NCI-H1105 treated with DMSO at 0.1 percent for 48 hours (cell line): Measurements from ENCODE around the gene TNFRSF17.
"Not testable (repeated sequence)": the region's sequence is repeated elsewhere in the genome, so short reads cannot be mapped to it uniquely, and the experiment has no call there.

ENCODE experiments used
- DNase-seq: peaks from one replicate; lab custom pipeline; 2025; lab: John Stamatoyannopoulos, UW

The TNFRSF17 gene

DNA sequence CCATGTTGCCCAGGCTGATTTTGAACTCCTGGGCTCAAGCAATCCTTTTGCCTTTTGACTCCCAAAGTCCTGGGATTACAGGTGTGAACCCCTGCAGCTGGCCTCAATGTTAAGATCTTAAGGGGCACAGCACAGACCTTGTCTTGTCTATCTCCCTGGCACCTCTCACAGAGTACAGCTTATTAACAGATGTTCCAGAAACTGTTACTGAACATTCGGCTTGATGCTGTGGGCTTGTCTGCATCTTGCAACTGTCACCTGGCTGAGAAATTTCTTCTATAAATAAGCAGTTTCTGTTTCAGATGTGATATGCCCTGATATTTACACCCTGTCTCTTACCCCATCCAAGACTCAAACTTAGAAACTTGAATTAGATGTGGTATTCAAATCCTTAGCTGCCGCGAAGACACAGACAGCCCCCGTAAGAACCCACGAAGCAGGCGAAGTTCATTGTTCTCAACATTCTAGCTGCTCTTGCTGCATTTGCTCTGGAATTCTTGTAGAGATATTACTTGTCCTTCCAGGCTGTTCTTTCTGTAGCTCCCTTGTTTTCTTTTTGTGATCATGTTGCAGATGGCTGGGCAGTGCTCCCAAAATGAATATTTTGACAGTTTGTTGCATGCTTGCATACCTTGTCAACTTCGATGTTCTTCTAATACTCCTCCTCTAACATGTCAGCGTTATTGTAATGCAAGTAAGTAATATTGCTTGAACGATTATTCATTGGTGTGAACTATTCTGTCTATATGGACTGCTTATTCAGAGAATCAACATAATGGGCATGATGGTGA, at the start of gene TNFRSF17:
Gene TNFRSF17, plus strand, starts transcription at position 450 of the 791 bp plus-strand sequence. Its CDS starts 115 bp downstream, at position 565.
- DNase-seq: no peak

DNA sequence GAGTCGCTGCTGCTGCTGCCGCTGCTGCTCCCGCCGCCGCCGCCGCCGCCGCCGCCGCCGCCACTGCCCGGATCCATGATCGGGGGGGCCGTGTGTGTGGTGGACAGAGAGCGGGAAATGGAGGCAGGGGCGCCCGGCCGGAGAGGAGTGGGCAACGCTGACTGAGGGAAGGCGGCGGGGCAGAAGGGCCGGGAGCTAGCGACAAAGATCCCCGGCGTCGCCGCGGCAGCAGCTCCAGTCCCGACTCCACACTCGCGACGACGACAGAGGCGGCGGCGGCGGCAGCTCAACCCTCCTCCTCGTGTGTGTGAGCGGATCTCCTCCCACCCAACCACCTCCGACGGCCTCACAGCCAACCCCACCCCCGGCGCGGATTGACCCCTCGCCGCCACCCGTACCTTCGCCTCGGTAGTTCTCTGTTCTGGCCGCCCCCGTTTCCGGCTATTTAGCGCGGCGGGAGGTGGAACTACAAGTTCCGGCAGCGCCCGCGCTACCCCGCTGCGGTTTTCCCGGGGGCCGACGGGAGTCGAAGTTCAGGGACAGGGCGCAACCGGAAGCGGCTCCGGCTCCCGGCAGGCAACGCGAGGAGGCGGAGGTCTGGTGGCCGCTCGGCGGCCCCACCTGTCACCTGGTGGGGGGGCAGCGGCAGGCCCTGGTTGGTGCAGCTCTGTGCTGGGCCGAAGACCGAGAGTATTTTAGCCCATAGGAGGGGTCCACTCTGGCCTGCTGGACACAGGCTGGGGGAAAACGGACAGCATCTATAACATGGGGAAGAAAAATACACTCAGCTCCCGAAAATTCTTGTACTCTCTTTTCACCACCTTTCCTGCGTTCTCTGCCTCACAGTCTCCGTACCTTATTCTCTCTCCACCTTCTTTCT, 49.1 kb upstream of the TNFRSF17 start, which contains the start of gene GSPT1:
Gene GSPT1, minus strand, starts transcription at position 313 of the 880 bp plus-strand sequence. Its CDS starts 236 bp downstream, at position 77.
- DNase-seq: peak; percentile 95

DNA sequence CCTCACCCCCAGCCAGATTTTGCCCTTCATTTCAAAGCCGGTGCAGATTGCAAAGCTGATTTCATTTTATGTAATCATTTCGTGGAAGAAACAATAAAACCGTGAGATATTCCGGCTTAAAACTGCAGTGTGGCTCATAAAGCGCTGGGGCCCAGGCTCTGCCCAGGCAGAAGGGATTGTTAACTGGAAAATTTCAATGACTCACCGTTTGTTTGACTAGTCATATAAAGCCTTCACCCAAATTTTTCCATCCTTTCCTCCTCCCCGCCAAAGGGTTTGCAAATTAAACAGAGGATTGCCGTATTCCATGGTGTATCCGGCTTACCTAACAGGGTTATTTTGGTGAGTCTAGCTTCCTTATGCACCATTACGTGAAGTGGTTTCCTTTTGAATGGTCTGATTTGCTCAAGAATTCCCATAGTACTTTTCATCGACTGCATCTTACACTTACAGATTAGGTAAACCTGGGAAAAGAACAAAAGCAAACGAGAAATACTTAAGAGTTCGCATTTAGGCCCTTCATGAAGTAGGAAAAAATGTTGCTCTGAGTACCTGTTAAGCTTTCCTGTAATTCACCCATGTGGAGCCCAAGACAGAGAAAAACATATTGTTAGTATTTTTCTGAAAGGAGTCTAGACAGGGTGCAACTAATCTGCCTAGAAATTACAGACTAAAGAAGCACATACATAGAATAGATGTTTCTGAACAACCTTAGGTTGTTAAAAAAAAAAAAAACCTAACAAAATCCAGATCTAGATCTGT, 48.3 kb upstream of the TNFRSF17 start:
- DNase-seq: no peak

DNA sequence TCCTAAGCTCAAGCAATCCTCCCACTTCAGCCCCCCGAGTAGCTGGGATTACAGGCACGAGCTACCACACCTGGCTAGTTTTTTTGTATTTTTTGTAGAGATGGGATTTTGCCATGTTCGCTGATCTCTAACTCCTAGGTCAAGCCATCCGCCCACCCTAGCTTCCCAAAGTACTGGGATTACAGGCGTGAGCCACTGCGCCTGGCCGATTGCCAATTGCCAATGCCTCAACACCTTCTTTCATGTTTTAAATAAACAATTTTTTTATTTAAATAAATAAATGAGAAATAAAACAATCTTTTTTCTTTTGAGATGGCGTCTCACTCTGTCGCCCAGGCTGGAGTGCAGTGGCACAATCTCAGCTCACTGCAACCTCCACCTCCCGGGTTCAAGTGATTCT, 41.0 kb upstream of the TNFRSF17 start:
- not testable (repeated sequence) for DNase-seq

- not testable (repeated sequence) for DNase-seq
Measured at GRCh38 chr16:11927350-11927749, 37.7 kb upstream of the TNFRSF17 start.

DNA sequence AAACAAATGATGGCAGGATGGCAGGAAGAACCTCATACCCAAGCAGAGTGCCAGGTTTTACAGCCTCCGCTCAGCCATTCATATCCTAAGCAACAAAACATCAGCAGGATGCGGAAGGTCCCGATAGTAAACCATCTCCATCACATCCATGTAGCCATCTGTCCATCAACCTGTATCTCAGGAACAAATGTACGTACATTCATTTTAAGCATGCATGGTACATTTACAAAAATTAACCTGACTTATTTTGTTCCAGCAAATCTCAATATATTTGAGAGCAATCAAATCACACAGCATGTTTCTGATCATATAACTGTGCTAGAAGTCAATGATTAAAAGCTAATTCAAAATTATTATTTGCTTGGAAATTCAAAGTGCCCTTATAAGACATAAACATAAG, 23.1 kb upstream of the TNFRSF17 start, which contains the start of gene NPIPB2:
Gene NPIPB2, minus strand, starts transcription at position 101 of the 400 bp plus-strand sequence. Its CDS starts 0 bp downstream, at position 101.
- DNase-seq: not testable (repeated sequence)

DNA sequence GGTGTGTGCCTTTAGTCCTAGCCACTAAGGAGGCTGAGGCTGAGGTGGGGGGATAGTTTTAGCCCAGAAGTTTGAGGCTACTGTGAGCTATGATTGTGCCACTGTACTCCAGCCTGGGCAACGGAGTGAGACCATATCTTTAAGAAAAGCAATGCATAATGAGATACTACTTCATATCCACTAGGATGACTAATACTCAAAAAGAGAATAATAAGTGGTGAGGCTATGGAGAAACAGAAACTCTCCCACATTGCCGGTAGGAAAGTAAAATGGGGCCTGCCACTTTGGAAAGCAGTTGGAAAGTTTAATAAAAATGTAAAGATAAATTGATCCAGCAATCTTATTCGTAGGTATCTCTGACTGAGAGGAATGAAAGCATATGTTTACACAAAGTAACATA, 18.6 kb upstream of the TNFRSF17 start:
- no peak for DNase-seq

- no peak for DNase-seq
Measured at GRCh38 chr16:11948819-11949218, 16.2 kb upstream of the TNFRSF17 start.

DNA sequence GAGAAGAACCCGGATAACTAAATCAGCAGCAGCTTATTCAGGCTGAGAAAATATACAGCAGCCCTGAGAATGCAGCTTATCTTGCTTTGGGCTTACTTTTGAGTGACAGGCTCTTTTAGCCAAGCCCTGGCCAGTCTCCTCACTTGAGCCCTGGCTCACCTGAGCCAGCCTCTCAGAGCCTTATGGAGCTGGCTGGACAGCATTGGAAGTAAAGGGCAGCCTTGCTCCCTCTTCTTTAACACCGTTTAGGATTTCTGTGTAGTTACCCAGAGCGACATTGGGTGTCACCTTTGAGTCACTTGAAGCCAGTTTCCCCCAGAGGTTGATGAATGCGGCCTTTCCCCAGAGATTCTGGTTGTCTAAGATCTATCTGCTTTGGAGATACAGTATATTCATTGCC, 15.5 kb upstream of the TNFRSF17 start:
- DNase-seq: peak; percentile 37

- no peak for DNase-seq
Measured at GRCh38 chr16:11950388-11950787, 14.6 kb upstream of the TNFRSF17 start.

- not testable (repeated sequence) for DNase-seq
Measured at GRCh38 chr16:11953576-11953975, 11.4 kb upstream of the TNFRSF17 start.

- no peak for DNase-seq
Measured at GRCh38 chr16:11955713-11956123, 9.3 kb upstream of the TNFRSF17 start.

- no peak for DNase-seq
Measured at GRCh38 chr16:11956558-11956957, 8.5 kb upstream of the TNFRSF17 start.

GRCh38 chr16:11957591-11958395, 7.2 kb upstream of the TNFRSF17 start:
- no peak for DNase-seq

DNA sequence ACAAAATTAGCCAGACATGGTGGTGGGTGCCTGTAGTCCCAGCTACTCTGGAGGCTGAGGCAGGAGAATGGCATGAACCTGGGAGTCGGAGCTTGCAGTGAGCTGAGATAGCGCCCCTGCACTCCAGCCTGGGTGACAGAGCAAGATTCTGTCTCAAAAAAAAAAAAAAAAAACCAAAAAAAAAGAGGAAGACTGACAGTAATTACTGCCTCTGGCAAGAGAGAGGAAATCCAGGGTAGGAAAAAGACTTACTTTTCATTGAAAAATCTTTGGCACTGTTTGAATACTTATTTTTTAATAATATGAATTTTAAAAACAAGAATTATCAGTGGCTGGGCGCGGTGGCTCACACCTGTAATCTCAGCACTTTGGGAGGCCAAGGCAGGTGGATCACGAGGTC, 2.6 kb upstream of the TNFRSF17 start:
- not testable (repeated sequence) for DNase-seq

- not testable (repeated sequence) for DNase-seq
Measured at GRCh38 chr16:11962978-11963377, 2.0 kb upstream of the TNFRSF17 start.

- DNase-seq: no peak
Measured at GRCh38 chr16:11963706-11964105, 1.3 kb upstream of the TNFRSF17 start.

DNA sequence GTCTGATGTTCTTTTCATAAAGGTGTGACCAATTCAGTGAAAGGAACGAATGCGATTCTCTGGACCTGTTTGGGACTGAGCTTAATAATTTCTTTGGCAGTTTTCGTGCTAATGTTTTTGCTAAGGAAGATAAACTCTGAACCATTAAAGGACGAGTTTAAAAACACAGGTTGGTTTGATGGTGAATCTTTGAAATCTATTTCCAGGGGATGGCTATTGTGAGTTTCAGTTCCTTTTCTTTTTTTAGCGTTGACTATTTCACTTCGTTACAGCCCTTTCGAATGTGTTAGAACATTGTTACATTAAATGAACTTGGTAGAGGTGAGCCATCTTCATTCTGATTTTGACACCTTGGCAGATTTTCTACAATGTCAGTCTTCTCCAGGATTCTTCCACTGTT, 1.2 kb downstream of the TNFRSF17 start:
- DNase-seq: no peak

- no peak for DNase-seq
Measured at GRCh38 chr16:11967195-11967911, 2.3 kb downstream of the TNFRSF17 start.

GRCh38 chr16:11968577-11968976, 3.6 kb downstream of the TNFRSF17 start:
- DNase-seq: no peak
